ENCODE measurements around the gene CCDC68.

DNA sequence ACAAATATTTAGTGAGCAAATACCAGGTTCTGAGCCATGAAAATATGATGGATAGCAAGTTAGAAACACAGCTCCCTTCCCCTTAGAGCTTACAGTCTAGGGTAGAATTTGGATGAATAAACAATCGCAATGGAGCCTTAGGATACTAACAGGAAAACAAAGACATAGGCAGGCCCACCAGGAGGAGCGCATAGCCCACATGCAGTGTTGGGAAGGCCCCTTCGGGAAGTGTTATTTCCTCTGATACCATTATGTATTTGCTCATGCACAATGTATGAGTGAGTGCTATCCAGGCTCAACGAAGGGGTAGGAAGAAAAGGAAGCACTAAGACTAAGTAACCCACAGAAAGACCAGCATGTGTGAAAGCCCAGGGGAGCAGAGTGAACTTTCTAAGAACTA, 76.9 kb downstream of the CCDC68 start:
- TF ChIP-seq RFX5 (IDR thresholded peaks at IDR 0.05; ENCODE audit: low read depth, low read length) (no peak), BHLHE40 (IDR thresholded peaks at IDR 0.05; ENCODE audit: low read depth, low read length) (no peak), POLR2A (IDR thresholded peaks at IDR 0.05; ENCODE audit: low read depth, low read length) (no peak), SMC3 (IDR thresholded peaks at IDR 0.05; ENCODE audit: low read depth, low read length) (no peak), RAD21 (IDR thresholded peaks at IDR 0.05; ENCODE audit: low read length) (no peak), FOS (IDR thresholded peaks at IDR 0.05; ENCODE audit: low read depth, low read length) (no peak), CHD1 (IDR thresholded peaks at IDR 0.05; ENCODE audit: low read depth, low read length) (no peak), MAZ (IDR thresholded peaks at IDR 0.05; ENCODE audit: borderline replicate concordance, low read depth, low read length) (no peak), NFE2L2 (IDR thresholded peaks at IDR 0.05; ENCODE audit: low read depth, low read length) (no peak), MAFK (IDR thresholded peaks at IDR 0.05; ENCODE audit: low read depth, low read length) (no peak)
- TF ChIP-seq, protein P1, sequence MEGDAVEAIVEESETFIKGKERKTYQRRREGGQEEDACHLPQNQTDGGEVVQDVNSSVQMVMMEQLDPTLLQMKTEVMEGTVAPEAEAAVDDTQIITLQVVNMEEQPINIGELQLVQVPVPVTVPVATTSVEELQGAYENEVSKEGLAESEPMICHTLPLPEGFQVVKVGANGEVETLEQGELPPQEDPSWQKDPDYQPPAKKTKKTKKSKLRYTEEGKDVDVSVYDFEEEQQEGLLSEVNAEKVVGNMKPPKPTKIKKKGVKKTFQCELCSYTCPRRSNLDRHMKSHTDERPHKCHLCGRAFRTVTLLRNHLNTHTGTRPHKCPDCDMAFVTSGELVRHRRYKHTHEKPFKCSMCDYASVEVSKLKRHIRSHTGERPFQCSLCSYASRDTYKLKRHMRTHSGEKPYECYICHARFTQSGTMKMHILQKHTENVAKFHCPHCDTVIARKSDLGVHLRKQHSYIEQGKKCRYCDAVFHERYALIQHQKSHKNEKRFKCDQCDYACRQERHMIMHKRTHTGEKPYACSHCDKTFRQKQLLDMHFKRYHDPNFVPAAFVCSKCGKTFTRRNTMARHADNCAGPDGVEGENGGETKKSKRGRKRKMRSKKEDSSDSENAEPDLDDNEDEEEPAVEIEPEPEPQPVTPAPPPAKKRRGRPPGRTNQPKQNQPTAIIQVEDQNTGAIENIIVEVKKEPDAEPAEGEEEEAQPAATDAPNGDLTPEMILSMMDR (conservative IDR thresholded peaks at IDR 0.05; ENCODE audit: low read depth, low read length): no peak
- TF ChIP-seq, protein P2, sequence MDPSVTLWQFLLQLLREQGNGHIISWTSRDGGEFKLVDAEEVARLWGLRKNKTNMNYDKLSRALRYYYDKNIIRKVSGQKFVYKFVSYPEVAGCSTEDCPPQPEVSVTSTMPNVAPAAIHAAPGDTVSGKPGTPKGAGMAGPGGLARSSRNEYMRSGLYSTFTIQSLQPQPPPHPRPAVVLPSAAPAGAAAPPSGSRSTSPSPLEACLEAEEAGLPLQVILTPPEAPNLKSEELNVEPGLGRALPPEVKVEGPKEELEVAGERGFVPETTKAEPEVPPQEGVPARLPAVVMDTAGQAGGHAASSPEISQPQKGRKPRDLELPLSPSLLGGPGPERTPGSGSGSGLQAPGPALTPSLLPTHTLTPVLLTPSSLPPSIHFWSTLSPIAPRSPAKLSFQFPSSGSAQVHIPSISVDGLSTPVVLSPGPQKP (IDR thresholded peaks at IDR 0.05; ENCODE audit: borderline replicate concordance, low read depth, low read length): no peak
- TF ChIP-seq, protein P3, sequence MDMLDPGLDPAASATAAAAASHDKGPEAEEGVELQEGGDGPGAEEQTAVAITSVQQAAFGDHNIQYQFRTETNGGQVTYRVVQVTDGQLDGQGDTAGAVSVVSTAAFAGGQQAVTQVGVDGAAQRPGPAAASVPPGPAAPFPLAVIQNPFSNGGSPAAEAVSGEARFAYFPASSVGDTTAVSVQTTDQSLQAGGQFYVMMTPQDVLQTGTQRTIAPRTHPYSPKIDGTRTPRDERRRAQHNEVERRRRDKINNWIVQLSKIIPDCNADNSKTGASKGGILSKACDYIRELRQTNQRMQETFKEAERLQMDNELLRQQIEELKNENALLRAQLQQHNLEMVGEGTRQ (IDR thresholded peaks at IDR 0.05; ENCODE audit: low read depth, low read length): no peak

Measured in IMR-90 (cell line).